ENCODE results near the gene PBX1.

The PBX1 gene

DNA sequence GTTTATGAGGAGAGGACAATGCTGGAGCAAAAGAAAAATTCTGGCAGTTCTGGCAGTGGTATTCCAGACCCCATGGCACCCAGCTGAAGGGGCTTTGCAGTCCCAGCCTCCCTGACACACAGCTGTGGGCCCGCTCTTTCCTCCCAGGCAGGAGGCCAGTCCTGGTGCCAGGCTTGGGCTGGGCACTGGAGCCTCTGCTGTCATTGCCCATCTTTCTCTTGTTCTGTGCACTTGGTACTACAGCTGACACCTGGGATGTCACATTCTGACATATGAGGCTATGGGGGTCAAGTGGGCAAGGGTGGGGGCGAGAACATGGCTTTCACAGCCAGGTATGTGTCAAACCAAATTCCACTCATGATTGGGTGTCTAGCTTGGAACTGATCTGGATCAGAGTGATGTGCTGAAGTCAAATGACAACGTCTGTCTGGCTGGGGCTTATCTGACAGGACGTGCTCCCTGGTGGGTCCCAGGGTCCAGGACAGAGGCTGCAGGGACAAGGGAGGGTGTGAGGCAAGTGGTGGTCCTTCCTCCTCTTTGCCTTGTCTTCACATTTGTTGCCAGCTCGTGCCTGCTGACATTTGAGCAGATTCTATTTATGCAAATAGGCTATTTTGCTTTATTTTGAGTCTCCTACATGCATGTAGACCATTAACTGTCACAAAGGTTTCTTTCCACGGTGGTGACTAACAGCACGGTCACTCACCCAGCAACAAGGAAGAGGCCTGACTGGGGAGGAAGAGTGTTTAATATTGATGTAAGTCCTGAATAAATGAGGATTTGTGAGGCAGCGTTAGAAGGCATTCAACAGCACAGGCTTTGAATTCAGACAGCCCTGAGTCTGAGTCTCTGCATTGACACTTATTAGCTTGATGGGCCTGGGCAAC is 336.3 kb downstream of the PBX1 start:
- TF ChIP-seq, protein P1, sequence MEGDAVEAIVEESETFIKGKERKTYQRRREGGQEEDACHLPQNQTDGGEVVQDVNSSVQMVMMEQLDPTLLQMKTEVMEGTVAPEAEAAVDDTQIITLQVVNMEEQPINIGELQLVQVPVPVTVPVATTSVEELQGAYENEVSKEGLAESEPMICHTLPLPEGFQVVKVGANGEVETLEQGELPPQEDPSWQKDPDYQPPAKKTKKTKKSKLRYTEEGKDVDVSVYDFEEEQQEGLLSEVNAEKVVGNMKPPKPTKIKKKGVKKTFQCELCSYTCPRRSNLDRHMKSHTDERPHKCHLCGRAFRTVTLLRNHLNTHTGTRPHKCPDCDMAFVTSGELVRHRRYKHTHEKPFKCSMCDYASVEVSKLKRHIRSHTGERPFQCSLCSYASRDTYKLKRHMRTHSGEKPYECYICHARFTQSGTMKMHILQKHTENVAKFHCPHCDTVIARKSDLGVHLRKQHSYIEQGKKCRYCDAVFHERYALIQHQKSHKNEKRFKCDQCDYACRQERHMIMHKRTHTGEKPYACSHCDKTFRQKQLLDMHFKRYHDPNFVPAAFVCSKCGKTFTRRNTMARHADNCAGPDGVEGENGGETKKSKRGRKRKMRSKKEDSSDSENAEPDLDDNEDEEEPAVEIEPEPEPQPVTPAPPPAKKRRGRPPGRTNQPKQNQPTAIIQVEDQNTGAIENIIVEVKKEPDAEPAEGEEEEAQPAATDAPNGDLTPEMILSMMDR (IDR thresholded peaks at IDR 0.05; ENCODE audit: low read depth, low read length, missing control alignments) = no peak
- no peak overlapping the region for H3K4me3 ChIP-seq (ENCODE audit: low read depth, low read length)
- no peak for DNase-seq (ENCODE audit: low read depth)

DNA sequence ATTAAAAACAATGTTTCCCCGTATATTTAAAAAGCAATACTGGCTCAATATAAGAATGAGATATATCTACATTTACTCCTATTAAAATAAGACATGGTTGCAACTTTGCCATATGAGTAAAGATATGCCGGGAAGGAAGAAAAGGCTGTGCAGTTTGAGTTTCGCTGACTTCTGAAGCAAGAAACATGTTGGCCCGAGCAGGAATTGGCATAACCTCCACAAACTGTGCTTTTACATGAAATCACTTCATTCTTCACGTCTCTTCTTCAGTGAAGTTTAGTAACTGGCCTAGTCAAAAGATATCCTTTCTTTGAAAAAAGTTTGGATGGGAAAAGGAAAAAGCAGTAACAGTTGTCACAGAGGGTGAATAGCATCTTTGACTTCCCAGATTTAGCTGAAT is 342.0 kb downstream of the PBX1 start:
- no peak overlapping the region for H3K4me3 ChIP-seq (ENCODE audit: low read depth, low read length)
- no peak for DNase-seq (ENCODE audit: low read depth)
- TF ChIP-seq, protein P1 (IDR thresholded peaks at IDR 0.05; ENCODE audit: low read depth, low read length, missing control alignments) = no peak
